ENCODE measurements around the gene IGSF21.

DNA sequence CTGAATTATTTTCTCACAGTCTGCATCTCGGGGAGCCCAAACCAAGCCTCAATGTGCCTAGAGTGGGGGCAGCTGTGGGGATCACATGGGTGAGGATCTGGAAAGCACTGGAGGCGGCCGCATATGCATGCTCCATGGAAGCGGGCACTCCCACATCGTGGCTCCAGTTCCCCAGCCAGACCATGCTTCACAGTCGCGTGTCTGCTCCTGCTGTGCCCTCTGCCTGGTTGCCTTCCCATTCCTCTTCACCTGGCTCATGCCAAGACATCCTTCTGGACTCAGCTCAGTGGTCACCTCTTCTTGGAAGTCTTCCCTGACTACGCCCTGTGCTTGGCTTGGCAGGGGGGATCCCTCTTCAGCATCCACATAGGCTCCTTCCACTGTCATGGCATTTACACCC, 32.8 kb downstream of the IGSF21 start:
- TF ChIP-seq POLR2AphosphoS5 (IDR thresholded peaks at IDR 0.05; ENCODE audit: insufficient read depth, low read depth, low read length) (no peak), EZH2 (IDR thresholded peaks at IDR 0.05; ENCODE audit: borderline replicate concordance, low read depth, low read length, severe bottlenecking) (no peak), POLR2A (IDR thresholded peaks at IDR 0.05; ENCODE audit: low read depth, low read length) (no peak), CTCF (IDR thresholded peaks at IDR 0.05; ENCODE audit: extremely low read depth in 1 of 2, insufficient read depth in 1 of 2, low read depth in 1 of 2, low read length in 2 of 2) (no peak), GATA2 (IDR thresholded peaks at IDR 0.05; ENCODE audit: insufficient read depth, insufficient read length, low read depth, low read length) (no peak), MAX (IDR thresholded peaks at IDR 0.05; ENCODE audit: insufficient read depth, insufficient read length) (no peak), MYC (IDR thresholded peaks at IDR 0.05; ENCODE audit: low read depth, low read length) (no peak), JUN (IDR thresholded peaks at IDR 0.05; ENCODE audit: borderline replicate concordance, insufficient read depth, insufficient read length, low read depth) (no peak), FOS (IDR thresholded peaks at IDR 0.05; ENCODE audit: borderline replicate concordance, insufficient read depth, low read length) (no peak)
